ENCODE data around the gene TADA3.
A peak's percentile ranks its signal among the peaks of the same experiment; 100 is the strongest.
"Not testable (repeated sequence)": the region's sequence is repeated elsewhere in the genome, so short reads cannot be mapped to it uniquely, and the experiment has no call there.

Gene TADA3

DNA sequence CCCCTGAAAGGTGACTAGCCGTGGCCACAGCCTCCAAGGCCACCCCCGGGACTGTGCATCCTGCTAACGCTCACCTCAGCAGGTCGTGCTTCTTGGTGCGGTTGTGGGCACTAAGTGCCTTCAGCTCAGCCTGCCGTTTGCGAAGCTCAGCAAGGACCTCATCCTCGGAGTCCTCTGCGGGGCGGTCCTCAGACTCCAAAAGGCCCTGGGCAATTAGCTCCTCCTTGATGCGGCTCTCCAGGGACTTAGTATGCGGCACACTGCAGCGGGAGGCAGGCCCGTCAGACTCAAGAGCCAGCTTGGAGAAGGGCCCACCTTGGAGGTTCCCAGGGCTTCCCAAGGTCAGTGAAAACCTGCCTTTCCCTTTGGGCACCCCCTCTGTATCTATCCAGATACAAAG, 8.3 kb downstream of the TADA3 start:
- no peak for DNase-seq (ENCODE audit: low read depth in 2 of 2)

DNA sequence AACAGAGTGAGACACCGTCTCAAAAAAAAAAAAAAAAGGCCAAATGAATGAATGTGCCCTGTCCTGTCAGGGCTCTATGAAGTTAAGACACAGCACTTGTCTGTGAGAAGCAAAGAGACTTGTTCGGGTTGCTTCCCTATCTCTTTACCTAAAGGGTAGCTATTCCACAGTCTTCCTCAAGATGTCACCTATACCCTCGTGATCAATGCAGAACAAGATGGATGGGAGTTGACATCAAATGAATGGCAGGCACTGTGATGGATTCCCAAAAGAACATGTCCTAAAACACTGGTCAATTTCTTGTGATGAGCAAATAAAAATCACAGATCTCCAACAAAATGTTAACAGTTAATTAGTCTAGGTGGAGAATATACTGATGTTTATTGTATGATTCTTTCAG, 9.5 kb downstream of the TADA3 start:
- no peak for DNase-seq (ENCODE audit: low read depth in 2 of 2)

DNA sequence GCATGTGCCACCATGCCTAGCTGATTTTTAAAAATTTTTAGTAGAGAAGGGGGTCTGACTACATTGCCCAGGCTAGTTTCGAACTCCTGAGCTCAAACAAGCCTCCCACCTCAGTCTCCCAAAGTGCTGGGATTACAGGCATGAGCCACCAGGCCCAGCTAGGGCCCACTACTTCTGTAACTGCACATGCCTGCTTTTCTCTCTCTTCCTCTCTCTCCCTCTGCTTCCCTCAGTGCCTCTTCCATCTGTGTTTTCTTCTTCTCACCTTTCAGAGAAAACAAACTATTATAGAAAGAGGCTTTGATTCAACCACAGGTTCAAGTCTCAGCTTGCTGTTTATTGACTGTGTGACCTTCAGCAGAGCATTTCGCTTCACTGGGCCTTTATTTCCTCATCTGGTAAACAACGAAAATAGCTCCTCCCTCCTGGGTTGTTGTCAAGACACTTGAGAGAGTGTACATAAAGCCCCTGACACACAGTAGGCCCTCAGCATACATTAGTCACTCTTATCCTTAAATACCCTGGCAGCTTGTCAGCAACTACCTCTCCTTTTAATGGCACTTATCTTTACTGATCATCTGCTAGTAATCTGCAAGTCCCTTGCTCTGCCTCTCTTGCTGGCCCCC, 10.2 kb downstream of the TADA3 start:
- no peak for DNase-seq (ENCODE audit: low read depth in 2 of 2)

GRCh38 chr3:9781551-9781950, 10.7 kb downstream of the TADA3 start:
- DNase-seq (ENCODE audit: low read depth in 2 of 2): no peak

DNA sequence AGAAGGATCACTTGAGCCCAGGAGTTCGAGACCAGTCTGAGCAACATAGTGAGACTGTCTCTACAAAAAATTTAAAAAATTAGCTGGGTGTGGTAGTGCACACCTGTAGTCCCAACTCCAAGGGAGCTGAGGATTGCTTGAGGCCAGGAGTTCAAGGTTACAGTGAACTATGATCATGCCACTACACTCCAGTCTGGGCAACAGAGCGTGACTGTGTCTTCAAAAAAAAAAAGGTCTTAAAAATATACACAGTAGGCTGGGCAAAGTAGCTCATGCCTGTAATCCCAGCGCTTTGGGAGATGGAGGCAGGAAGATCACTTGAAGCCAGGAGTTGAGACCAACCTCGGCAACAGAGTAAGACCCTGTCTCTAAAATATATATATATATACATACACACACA, 11.4 kb downstream of the TADA3 start:
- DNase-seq (ENCODE audit: low read depth in 2 of 2): no peak

DNA sequence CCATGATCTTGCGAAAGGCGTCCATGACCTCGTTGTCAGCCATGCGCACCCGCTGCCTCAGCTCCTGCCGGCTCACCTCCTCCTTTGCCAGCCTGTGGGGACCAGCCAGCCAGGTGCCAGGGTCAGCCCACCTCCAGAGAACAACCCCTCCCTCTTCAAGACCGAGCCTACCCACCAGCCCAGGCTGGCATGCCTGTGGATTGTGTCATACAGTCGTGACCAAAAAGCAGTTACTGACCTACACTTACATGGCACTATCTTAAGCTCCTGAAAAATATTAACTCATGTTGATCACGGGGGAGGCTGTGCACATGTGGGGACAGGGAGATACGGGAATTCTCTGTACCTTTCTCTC, 11.8 kb downstream of the TADA3 start:
- no peak for DNase-seq (ENCODE audit: low read depth in 2 of 2)

- DNase-seq (ENCODE audit: low read depth in 2 of 2): no peak
Measured at GRCh38 chr3:9779721-9780457, 12.4 kb downstream of the TADA3 start.

GRCh38 chr3:9779075-9779593, 13.1 kb downstream of the TADA3 start:
- DNase-seq (ENCODE audit: low read depth in 2 of 2): no peak

- DNase-seq (ENCODE audit: low read depth in 2 of 2): peak in 1 of 2 donors; percentile 49
Measured at GRCh38 chr3:9778143-9779074, 13.9 kb downstream of the TADA3 start.

DNA sequence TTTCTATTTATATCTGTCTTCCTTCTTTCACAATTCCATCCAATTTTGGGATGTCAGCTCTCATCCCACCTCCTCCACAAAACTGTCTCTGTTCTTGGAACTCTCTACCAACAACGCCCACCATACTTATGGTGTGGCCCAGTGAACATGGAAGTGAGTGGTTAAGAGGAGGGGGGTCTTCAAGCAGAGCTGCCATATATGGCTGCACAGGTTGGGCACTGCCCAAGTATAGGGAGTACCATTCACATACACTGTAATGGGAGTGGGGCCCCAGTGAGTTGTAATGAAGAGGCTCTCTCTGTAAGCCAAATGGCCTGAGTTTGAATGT, 14.6 kb downstream of the TADA3 start:
- DNase-seq (ENCODE audit: low read depth in 2 of 2): no peak

- DNase-seq (ENCODE audit: low read depth in 2 of 2): no peak
Measured at GRCh38 chr3:9776896-9777693, 15.2 kb downstream of the TADA3 start.

GRCh38 chr3:9771007-9771406, 21.3 kb downstream of the TADA3 start:
- not testable (repeated sequence) for DNase-seq (ENCODE audit: low read depth in 2 of 2)

GRCh38 chr3:9770276-9770812, 21.9 kb downstream of the TADA3 start:
- DNase-seq (ENCODE audit: low read depth in 2 of 2): no peak

DNA sequence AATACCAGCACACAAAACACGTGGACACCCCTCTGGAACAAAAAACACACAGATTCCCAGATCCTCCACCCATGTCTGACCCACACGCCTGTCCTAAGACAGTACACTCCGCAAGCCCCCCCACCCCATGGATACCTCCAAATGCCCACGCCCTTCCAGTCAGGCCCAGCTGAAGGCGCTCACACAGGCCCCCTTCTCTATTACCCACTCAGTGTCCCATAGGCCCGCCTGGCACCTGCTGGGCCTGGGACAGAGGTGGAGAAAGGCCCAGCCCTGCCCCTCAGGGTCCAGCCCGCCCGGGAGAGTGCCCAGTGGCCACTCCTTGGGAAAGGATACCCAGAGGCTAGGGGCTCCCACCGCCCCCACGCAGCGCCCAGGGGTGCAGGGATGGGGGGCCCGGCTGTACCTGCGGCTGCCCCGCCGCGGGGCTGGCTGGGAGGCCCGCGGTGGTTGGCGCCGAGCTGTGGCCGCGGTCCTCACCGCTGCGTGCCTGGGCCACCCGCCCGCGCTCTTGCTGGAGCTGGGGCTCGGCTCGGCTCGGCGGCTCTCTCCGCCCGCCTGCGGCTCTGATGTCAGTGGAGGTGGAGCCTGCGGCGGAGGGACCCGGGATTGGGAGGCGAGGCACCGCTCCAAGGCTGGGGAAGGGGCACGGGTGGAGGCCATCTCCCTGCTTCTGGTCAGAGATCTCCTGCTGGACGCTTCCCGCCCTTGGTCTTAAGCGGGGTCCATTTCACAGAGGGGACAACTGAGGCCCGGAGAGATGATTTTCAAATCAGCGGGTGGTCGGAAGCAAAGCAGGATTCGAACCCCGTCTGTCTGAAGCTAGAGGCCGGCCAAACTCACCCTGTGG, 22.6 kb downstream of the TADA3 start, which contains the start of gene CAMK1:
Gene CAMK1, minus strand, starts transcription at position 522 of the 850 bp plus-strand sequence. CDS start 2,198 bp downstream, outside the sequence.
- peak in 1 of 2 donors; percentile 37 for DNase-seq (ENCODE audit: low read depth in 2 of 2)

DNA sequence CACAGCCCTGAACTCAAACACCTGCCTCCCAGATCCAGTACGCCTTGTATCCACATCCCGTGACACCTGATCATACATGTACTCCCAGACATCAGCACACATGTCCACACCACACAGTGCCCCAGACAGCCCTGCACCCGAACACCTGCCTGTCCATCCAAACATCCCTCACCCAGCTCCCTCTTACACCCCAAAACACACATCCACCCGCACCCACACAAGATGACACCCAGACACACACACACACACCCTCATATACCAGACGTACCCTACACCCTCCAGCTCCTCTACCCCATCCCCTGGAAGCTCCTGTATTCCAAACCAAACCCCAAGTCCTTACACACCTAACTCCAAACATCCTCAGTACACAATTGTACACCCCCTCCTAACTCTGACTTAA, 23.3 kb downstream of the TADA3 start:
- DNase-seq (ENCODE audit: low read depth in 2 of 2): no peak

GRCh38 chr3:9768141-9768775, 24.0 kb downstream of the TADA3 start:
- no peak for DNase-seq (ENCODE audit: low read depth in 2 of 2)

GRCh38 chr3:9767418-9767817, 24.9 kb downstream of the TADA3 start:
- no peak for DNase-seq (ENCODE audit: low read depth in 2 of 2)

DNA sequence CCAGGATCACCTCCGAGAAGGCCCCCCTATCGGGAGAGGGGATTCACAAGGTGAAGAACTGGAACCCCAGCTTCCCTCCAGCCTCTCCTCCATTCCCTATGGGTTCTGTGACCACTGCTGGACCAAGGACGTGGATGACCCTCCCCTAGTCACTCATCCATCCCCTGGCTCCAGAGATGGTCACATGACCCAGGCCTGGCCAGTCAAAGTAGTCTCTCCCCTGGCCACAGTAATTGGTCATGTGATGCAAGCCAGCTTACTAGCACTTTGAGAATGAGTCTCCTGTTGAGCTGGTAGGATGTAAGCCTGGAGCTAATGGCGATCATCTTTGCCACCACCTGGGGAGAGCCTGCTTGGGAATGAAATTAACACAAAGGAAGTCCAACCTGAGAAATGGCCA, 26.4 kb downstream of the TADA3 start:
- DNase-seq (ENCODE audit: low read depth in 2 of 2): no peak

GRCh38 chr3:9762871-9763270, 29.4 kb downstream of the TADA3 start:
- no peak for DNase-seq (ENCODE audit: low read depth in 2 of 2)

DNA sequence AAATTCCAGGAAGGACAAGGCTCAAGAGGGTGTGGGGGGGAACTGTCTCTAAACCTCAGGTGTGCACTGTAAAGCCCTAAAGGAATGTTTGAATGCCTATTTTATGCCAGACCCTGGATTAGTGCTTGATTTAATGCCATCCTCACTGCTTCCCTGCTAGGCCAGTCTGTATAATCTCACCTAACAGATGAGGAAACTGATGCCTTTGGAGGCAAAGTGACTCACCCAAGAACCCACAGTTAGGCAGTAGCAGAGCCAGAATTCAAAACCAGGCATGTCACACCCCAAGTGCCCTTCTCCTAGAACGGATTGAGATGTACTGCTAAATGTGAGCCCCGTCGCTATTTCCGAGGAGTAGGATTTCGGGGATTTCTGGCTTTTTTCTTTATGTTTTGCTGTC, 30.4 kb downstream of the TADA3 start:
- DNase-seq (ENCODE audit: low read depth in 2 of 2): no peak

All from stimulated activated CD8-positive, alpha-beta memory T cell treated with anti-CD3 and anti-CD28 coated beads, Interleukin-15, amount 100 ng/mL, for 4 hours (primary cell).